A673 (cell line): ENCODE data around the gene BLTP1.

ENCODE experiments used
- EZH2 ChIP-seq: fragments of 200-600 bp; sonication (generic); IDR thresholded peaks from 2 replicates; pipeline ENCODE4 v1.6.1; 2017; ENCODE audit warnings: borderline replicate concordance, low read depth, mild to moderate bottlenecking, mixed read lengths, antibody characterized with exemption, low read length; ENCODE audit not compliant: poor library complexity, severe bottlenecking
- TF ChIP-seq, protein P1 (sequence below): fragments of 300-800, 200-600 bp; sonication (generic); conservative IDR thresholded peaks from 2 replicates; pipeline ENCODE4 v1.5.1; 2017; ENCODE audit warnings: low read depth, mild to moderate bottlenecking, antibody characterized with exemption, low read length, moderate library complexity, mixed read lengths

- TF ChIP-seq, protein P1, sequence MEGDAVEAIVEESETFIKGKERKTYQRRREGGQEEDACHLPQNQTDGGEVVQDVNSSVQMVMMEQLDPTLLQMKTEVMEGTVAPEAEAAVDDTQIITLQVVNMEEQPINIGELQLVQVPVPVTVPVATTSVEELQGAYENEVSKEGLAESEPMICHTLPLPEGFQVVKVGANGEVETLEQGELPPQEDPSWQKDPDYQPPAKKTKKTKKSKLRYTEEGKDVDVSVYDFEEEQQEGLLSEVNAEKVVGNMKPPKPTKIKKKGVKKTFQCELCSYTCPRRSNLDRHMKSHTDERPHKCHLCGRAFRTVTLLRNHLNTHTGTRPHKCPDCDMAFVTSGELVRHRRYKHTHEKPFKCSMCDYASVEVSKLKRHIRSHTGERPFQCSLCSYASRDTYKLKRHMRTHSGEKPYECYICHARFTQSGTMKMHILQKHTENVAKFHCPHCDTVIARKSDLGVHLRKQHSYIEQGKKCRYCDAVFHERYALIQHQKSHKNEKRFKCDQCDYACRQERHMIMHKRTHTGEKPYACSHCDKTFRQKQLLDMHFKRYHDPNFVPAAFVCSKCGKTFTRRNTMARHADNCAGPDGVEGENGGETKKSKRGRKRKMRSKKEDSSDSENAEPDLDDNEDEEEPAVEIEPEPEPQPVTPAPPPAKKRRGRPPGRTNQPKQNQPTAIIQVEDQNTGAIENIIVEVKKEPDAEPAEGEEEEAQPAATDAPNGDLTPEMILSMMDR: no peak
- TF ChIP-seq EZH2: no peak
Observed at GRCh38 chr4:122172266-122172665, 20.1 kb downstream of the BLTP1 start.
